Measurements from ENCODE around the gene ZBED2. TPM values are rescaled to one million over a fixed set of nuclear protein-coding genes. Genes with fewer than 3 reads are reported as not detected.

Gene ZBED2
- total and polyA plus RNA-seq, 12 donors, result 0.11 TPM; not detected in 11

DNA sequence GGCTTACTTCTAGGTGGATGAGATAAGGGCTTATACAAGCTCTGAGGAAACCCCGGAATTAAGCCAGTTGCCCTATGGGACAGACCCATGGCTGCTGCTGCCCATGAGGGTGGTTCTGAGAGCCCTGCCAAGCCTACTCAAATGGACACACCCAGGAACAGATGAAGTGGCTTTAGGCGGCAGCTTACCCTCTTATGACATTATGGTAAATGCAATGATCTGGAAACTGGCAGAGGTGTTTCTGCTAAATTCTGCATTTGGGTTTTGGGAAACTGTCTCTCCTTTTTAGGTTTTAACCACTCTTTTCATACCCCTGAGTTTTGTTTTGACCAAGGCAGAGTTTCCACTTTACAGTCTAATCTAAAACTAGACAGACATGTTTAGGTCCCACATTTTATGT, 9.0 kb upstream of the ZBED2 start:
- Histone ChIP-seq H3K4me1 (replicated peaks in 1 of 2) (no peaks in the 10 kb centered on the region), H3K9me3 (replicated peaks in 1 of 3) (no peaks in the 10 kb centered on the region), H3K27me3 (no peaks in the 10 kb centered on the region), H3K36me3 (replicated peaks in 1 of 2) (no peaks in the 10 kb centered on the region), H3K4me3 (no peak overlapping the region), H3K27ac (no peak overlapping the region)
- no peak for DNase-seq
- no peak for TF ChIP-seq POLR2A (IDR thresholded peaks at IDR 0.05)
- 60 to 88% (median 73%) methylated on average over 1 to 2 of the region's 2 CpGs for WGBS, 4 donors
- intact Hi-C loops (cut with DNase I), result no loop called here

- Histone ChIP-seq H3K27me3 (no peaks in the 10 kb centered on the region), H3K9me3 (replicated peaks in 1 of 3) (no peaks in the 10 kb centered on the region), H3K27ac (no peak overlapping the region), H3K4me1 (replicated peaks in 1 of 2) (no peaks in the 10 kb centered on the region), H3K36me3 (replicated peaks in 1 of 2) (no peaks in the 10 kb centered on the region), H3K4me3 (no peak overlapping the region)
- intact Hi-C loops (cut with DNase I), result no loop called here
- TF ChIP-seq POLR2A (IDR thresholded peaks at IDR 0.05), result no peak
- TF ChIP-seq CTCF (IDR thresholded peaks at IDR 0.05), result no peak
- no peak for DNase-seq
- WGBS, 4 donors, result 59 to 97% (median 73%) methylated on average over 1 of the region's 1 CpG
Measured at GRCh38 chr3:111603679-111604078, 8.5 kb upstream of the ZBED2 start.

DNA sequence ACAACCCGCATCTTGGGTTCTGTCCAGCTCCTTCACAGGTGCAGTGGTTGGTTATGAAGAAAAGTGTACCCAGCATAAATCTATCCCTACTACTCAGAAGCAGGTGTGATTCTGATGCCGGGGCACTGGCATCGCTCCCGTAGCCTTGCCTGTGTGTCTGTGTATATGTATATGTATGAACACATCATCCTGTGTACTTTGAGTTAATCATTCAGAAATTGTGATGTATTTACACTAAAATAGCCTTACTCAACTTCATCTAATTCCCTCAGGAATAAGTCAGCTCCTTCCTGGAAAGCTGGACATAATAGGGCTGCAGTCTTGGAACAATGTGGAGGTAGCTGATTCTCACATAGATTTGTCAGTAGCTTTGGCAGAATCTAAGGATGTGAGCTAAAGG, 6.7 kb upstream of the ZBED2 start:
- intact Hi-C loops (cut with DNase I), result no loop called here

GRCh38 chr3:111598552-111598951, 3.4 kb upstream of the ZBED2 start:
- intact Hi-C loops (cut with DNase I), result no loop called here
- Histone ChIP-seq H3K27me3 (no peaks in the 10 kb centered on the region), H3K4me3 (no peak overlapping the region), H3K36me3 (replicated peaks in 1 of 2) (no peaks in the 10 kb centered on the region), H3K27ac (no peak overlapping the region), H3K4me1 (replicated peaks in 1 of 2) (no peaks in the 10 kb centered on the region), H3K9me3 (replicated peaks in 1 of 3) (no peaks in the 10 kb centered on the region)
- TF ChIP-seq CTCF (IDR thresholded peaks at IDR 0.05) (no peak), POLR2A (IDR thresholded peaks at IDR 0.05) (no peak)
- DNase-seq, result no peak
- WGBS, 4 donors, result 69 to 73% (median 72%) methylated on average over 2 of the region's 2 CpGs

More for the DNA sequence above, 6.7 kb upstream of the ZBED2 start:
- Histone ChIP-seq H3K4me3 (no peak overlapping the region), H3K27me3 (no peaks in the 10 kb centered on the region), H3K27ac (no peak overlapping the region), H3K9me3 (replicated peaks in 1 of 3) (no peaks in the 10 kb centered on the region), H3K4me1 (replicated peaks in 1 of 2) (no peaks in the 10 kb centered on the region), H3K36me3 (replicated peaks in 1 of 2) (no peaks in the 10 kb centered on the region)
- 86 to 88% (median 87%) methylated on average over 4 of the region's 4 CpGs for WGBS, 4 donors
- DNase-seq, result no peak
- TF ChIP-seq POLR2A (IDR thresholded peaks at IDR 0.05) (no peak), CTCF (IDR thresholded peaks at IDR 0.05) (no peak)

DNA sequence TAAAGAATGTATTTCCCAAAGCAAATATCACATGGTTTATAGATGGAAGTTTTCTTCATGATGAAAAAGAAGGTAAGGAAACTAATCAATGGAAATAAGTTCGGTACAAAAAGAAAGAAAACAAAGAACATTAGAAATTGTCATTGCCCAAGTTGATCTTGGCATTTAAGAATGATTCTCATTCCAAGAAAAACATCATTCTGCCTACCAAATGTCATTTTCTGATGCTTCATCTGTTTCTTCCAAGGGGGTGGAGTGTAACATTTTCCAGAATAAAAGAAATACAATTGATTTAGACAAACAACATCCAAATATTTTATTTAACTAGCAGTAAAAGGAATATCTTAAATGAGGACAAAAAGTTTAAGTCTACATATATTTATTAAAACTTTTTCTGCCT, 3.0 kb upstream of the ZBED2 start:
- H3K27me3 ChIP-seq, result no peaks in the 10 kb centered on the region
- DNase-seq, result no peak
- no peak for TF ChIP-seq POLR2A (IDR thresholded peaks at IDR 0.05)
- no peak for TF ChIP-seq CTCF (IDR thresholded peaks at IDR 0.05)
- intact Hi-C loops (cut with DNase I), result no loop called here
- no peak overlapping the region for H3K27ac ChIP-seq
- no peaks in the 10 kb centered on the region for H3K4me1 ChIP-seq (replicated peaks in 1 of 2)
- no peaks in the 10 kb centered on the region for H3K36me3 ChIP-seq (replicated peaks in 1 of 2)
- no peaks in the 10 kb centered on the region for H3K9me3 ChIP-seq (replicated peaks in 1 of 3)
- 20 to 42% (median 35%) methylated on average over 1 of the region's 1 CpG for WGBS, 4 donors
- no peak overlapping the region for H3K4me3 ChIP-seq
